Bronchial epithelial cell (primary cell): Measurements from ENCODE around the gene LRP1B. TPM values are rescaled to one million over a fixed set of nuclear protein-coding genes. Genes with fewer than 3 reads are reported as not detected.

Experiments
- DNase-seq: peaks from one replicate; pipeline ENCODE4 v3.0.0-alpha.2; 2010; ENCODE audit warnings: low read depth
- FAIRE-seq: peaks from 2 replicates; lab custom pipeline; 2011; peaks lifted over from hg19 to GRCh38; lab: Jason Lieb, UNC
- H3K27me3 ChIP-seq: 2 replicates; pipeline ENCODE4 v1.5.1; 2011; ENCODE audit warnings: low read length; ENCODE audit not compliant: control insufficient read depth, insufficient read depth
- H3K36me3 ChIP-seq: 2 replicates; pipeline ENCODE4 v1.5.1; 2011; ENCODE audit warnings: low read length; ENCODE audit not compliant: control insufficient read depth, insufficient read depth
- H3K4me3 ChIP-seq: 2 replicates; pipeline ENCODE4 v1.5.1; 2011; ENCODE audit warnings: mild to moderate bottlenecking, low read depth, low read length, control low read depth
- CTCF ChIP-seq: IDR thresholded peaks from 2 replicates; pipeline ENCODE4 v1.5.1; 2011; ENCODE audit warnings: mild to moderate bottlenecking, moderate library complexity, low read length, control low read depth, inconsistent platforms; ENCODE audit not compliant: insufficient read depth, severe bottlenecking
- total RNA-seq: library from RNA; depleted of rRNA; stranded (reverse); fragments of >200 nt; gene quantifications from 2 replicates; pipeline ENCODE4 v1.2.1, GENCODE V29; 2014

Gene LRP1B
- total RNA-seq, 1 donor from 2014 or later, result under 0.01 TPM

GRCh38 chr2:141957827-141958450 lies 172.9 kb downstream of the LRP1B start:
- DNase-seq (peak; percentile 46), FAIRE-seq (no peak)
- Histone ChIP-seq H3K36me3 (no peaks in the 10 kb centered on the region), H3K27me3 (no peaks in the 10 kb centered on the region), H3K4me3 (no peak overlapping the region)
- TF ChIP-seq CTCF, result no peak

GRCh38 chr2:141957321-141957720 lies 173.5 kb downstream of the LRP1B start:
- DNase-seq, result no peak
- no peak for FAIRE-seq

GRCh38 chr2:141947396-141948114 lies 183.3 kb downstream of the LRP1B start:
- Histone ChIP-seq H3K36me3 (no peaks in the 10 kb centered on the region), H3K4me3 (no peak overlapping the region), H3K27me3 (no peaks in the 10 kb centered on the region)
- DNase-seq (no peak), FAIRE-seq (no peak)
- no peak for TF ChIP-seq CTCF

More at GRCh38 chr2:141957321-141957720, 173.5 kb downstream of the LRP1B start:
- Histone ChIP-seq H3K36me3 (no peaks in the 10 kb centered on the region), H3K4me3 (no peak overlapping the region), H3K27me3 (no peaks in the 10 kb centered on the region)
- TF ChIP-seq CTCF, result no peak

- no peaks in the 10 kb centered on the region for H3K27me3 ChIP-seq
- no peak overlapping the region for H3K4me3 ChIP-seq
- H3K36me3 ChIP-seq, result no peaks in the 10 kb centered on the region
- FAIRE-seq, result no peak
- no peak for DNase-seq
- no peak for TF ChIP-seq CTCF
These were observed 184.8 kb downstream of the LRP1B start for GRCh38 chr2:141946016-141946415.

GRCh38 chr2:141943918-141944317 lies 186.9 kb downstream of the LRP1B start:
- Histone ChIP-seq H3K36me3 (no peaks in the 10 kb centered on the region), H3K27me3 (no peaks in the 10 kb centered on the region), H3K4me3 (no peak overlapping the region)
- FAIRE-seq (no peak), DNase-seq (no peak)
- no peak for TF ChIP-seq CTCF
